Muscle of arm (tissue), 12 donors: ENCODE results near the gene ATP6V0B. TPM values are rescaled to one million over a fixed set of nuclear protein-coding genes. Genes with fewer than 3 reads are reported as not detected.

Source experiments
- DNase-seq: peaks from one replicate; pipeline ENCODE4 v3.0.0-alpha.2; 2013
- polyA plus RNA-seq, 12 donors: library from polyadenylated mRNA; unstranded; fragments of 120-200 nt; gene quantifications; one replicate each; pipeline ENCODE4 v1.2.1, GENCODE V29; 2013; ENCODE audit not compliant: insufficient read length in 12 of 12

ATP6V0B gene
- polyA plus RNA-seq, 12 donors: 33.9 to 111 (median 42.6) TPM; not detected in 1

- no peak for DNase-seq
Measured at GRCh38 chr1:43997295-43997999, 22.7 kb downstream of the ATP6V0B start.

- no peak for DNase-seq
Measured at GRCh38 chr1:43998000-43998378, 23.2 kb downstream of the ATP6V0B start.

- DNase-seq: no peak
Measured at GRCh38 chr1:43999455-43999854, 24.7 kb downstream of the ATP6V0B start.

GRCh38 chr1:44000122-44000665, 25.4 kb downstream of the ATP6V0B start:
- DNase-seq: no peak

- DNase-seq: no peak
Measured at GRCh38 chr1:44002165-44002564, 27.4 kb downstream of the ATP6V0B start.

GRCh38 chr1:44002606-44003157, 27.9 kb downstream of the ATP6V0B start:
- DNase-seq: no peak

GRCh38 chr1:44008259-44008658, 33.5 kb downstream of the ATP6V0B start:
- no peak for DNase-seq

- no peak for DNase-seq
Measured at GRCh38 chr1:44010935-44011471, 36.2 kb downstream of the ATP6V0B start.

GRCh38 chr1:44012404-44012803, 37.6 kb downstream of the ATP6V0B start:
- no peak for DNase-seq

- DNase-seq: no peak
Measured at GRCh38 chr1:44012941-44013609, 38.3 kb downstream of the ATP6V0B start.

- no peak for DNase-seq
Measured at GRCh38 chr1:44013949-44014348, 39.2 kb downstream of the ATP6V0B start.

- no peak for DNase-seq
Measured at GRCh38 chr1:44014365-44015104, 39.8 kb downstream of the ATP6V0B start.

GRCh38 chr1:44015206-44015605, 40.4 kb downstream of the ATP6V0B start:
- no peak for DNase-seq

- no peak for DNase-seq
Measured at GRCh38 chr1:44016041-44016889, 41.5 kb downstream of the ATP6V0B start.

- DNase-seq: no peak
Measured at GRCh38 chr1:44016890-44017400, 42.2 kb downstream of the ATP6V0B start.

- no peak for DNase-seq
Measured at GRCh38 chr1:44019466-44019948, 44.7 kb downstream of the ATP6V0B start.

GRCh38 chr1:44020464-44020863, 45.7 kb downstream of the ATP6V0B start:
- no peak for DNase-seq

GRCh38 chr1:44021156-44021555, 46.4 kb downstream of the ATP6V0B start:
- no peak for DNase-seq

- DNase-seq: no peak
Measured at GRCh38 chr1:44021581-44022321, 47.0 kb downstream of the ATP6V0B start.
